Ovary (tissue), 3 donors: ENCODE data around the gene DCAF10.

Experiments
- CTCF ChIP-seq, 3 donors: fragments of 450-650 bp in 2 of 3; fragments of 200-600 bp in 1 of 3; IDR thresholded peaks; one replicate each; pipeline versions ENCODE4 v1.5.1 to v1.8.0; 2016 to 2022; ENCODE audit warnings: antibody characterized with exemption in 3 of 3, mild to moderate bottlenecking in 1 of 3
- EP300 ChIP-seq: sonication (generic); formaldehyde crosslinking; IDR thresholded peaks from one replicate; pipeline ENCODE4 v1.6.1; 2017; ENCODE audit warnings: antibody characterized with exemption
- POLR2A ChIP-seq: fragments of 450-650 bp; IDR thresholded peaks from one replicate; pipeline ENCODE4 v1.6.1; 2017; ENCODE audit warnings: antibody characterized with exemption, mild to moderate bottlenecking, moderate library complexity
- donor health status: DM: no; HTN: no; CAD: no.

GRCh38 chr9:37836386-37836785 is 35.8 kb downstream of the DCAF10 start:
- TF ChIP-seq POLR2A = no peak
- no peak for TF ChIP-seq CTCF (IDR thresholded peaks at IDR 0.05)
- no peak for TF ChIP-seq EP300
